HG02943 (cell line): ENCODE measurements around the gene TIPRL.
"Not testable (repeated sequence)": the region's sequence is repeated elsewhere in the genome, so short reads cannot be mapped to it uniquely, and the experiment has no call there.

ENCODE experiments used
- ATAC-seq: cut with Tn5 transposase; IDR thresholded peaks from one replicate; pipeline ENCODE4 v1.9.1; 2021; ENCODE audit warnings: mild to moderate bottlenecking, low read depth, moderate library complexity; ENCODE audit not compliant: unreplicated experiment

Gene TIPRL

GRCh38 chr1:168157638-168158037, 21.1 kb upstream of the TIPRL start:
- no peak for ATAC-seq

- ATAC-seq: no peak
Observed at GRCh38 chr1:168159251-168159650, 19.5 kb upstream of the TIPRL start.

- ATAC-seq: no peak
Observed at GRCh38 chr1:168159979-168160378, 18.8 kb upstream of the TIPRL start.

- no peak for ATAC-seq
Observed at GRCh38 chr1:168161459-168161858, 17.3 kb upstream of the TIPRL start.

GRCh38 chr1:168163670-168164069, 15.1 kb upstream of the TIPRL start:
- ATAC-seq: no peak

GRCh38 chr1:168164771-168165170, 14.0 kb upstream of the TIPRL start:
- no peak for ATAC-seq

GRCh38 chr1:168167806-168168205, 11.0 kb upstream of the TIPRL start:
- no peak for ATAC-seq

GRCh38 chr1:168170564-168171508, 7.9 kb upstream of the TIPRL start:
- ATAC-seq: no peak

- no peak for ATAC-seq
Observed at GRCh38 chr1:168172250-168172915, 6.4 kb upstream of the TIPRL start.

GRCh38 chr1:168178227-168178637, 530 bp upstream of the TIPRL start:
- ATAC-seq: no peak

- no peak for ATAC-seq
Observed at GRCh38 chr1:168179438-168180147, 831 bp downstream of the TIPRL start.

- no peak for ATAC-seq
Observed at GRCh38 chr1:168180148-168180524, 1.4 kb downstream of the TIPRL start.

GRCh38 chr1:168181063-168181720, 2.4 kb downstream of the TIPRL start:
- ATAC-seq: not testable (repeated sequence)

- no peak for ATAC-seq
Observed at GRCh38 chr1:168187177-168187576, 8.4 kb downstream of the TIPRL start.

- ATAC-seq: no peak
Observed at GRCh38 chr1:168190403-168190802, 11.6 kb downstream of the TIPRL start.

- ATAC-seq: no peak
Observed at GRCh38 chr1:168195199-168196135, 16.7 kb downstream of the TIPRL start.

- no peak for ATAC-seq
Observed at GRCh38 chr1:168199056-168199455, 20.3 kb downstream of the TIPRL start.

- no peak for ATAC-seq
Observed at GRCh38 chr1:168202941-168203654, 24.3 kb downstream of the TIPRL start.

GRCh38 chr1:168206111-168206510, 27.3 kb downstream of the TIPRL start:
- no peak for ATAC-seq
